HCT116 (cell line): Measurements from ENCODE around the gene CINP. TPM values are rescaled to one million over a fixed set of nuclear protein-coding genes. Genes with fewer than 3 reads are reported as not detected.
A peak's percentile ranks its signal among the peaks of the same experiment; 100 is the strongest.

Source experiments
- ATAC-seq: fragments of 200-7000 bp; cut with Tn5 transposase; 2 replicates; pipeline ENCODE4 v1.9.1; 2020; ENCODE audit warnings: mild to moderate bottlenecking, moderate library complexity
- BruUV-seq: library from RNA; stranded (reverse); fragments of 400-500 nt; replicated peaks from 2 replicates; lab custom pipeline; 2021; lab: Mats Ljungman, UMichigan
- CTCF ChIA-PET: fragments of 300-600 bp; sonication (Branson Sonifier 250); formaldehyde crosslinking; loops from one replicate; lab custom pipeline; 2021; ENCODE audit warnings: antibody characterized with exemption; lab: Charles Lee
- POLR2A ChIA-PET: fragments of 300-600, 350-600 bp; sonication (Branson Sonifier 250); formaldehyde crosslinking; loops from one replicate; lab custom pipeline; 2021; ENCODE audit warnings: antibody characterized with exemption; lab: Charles Lee
- RAD21 ChIA-PET, 2 experiments: fragments of 300-600 bp; sonication (Branson Sonifier 250); formaldehyde crosslinking; loops; one replicate each; lab custom pipeline; 2023; ENCODE audit warnings: low total read pairs in 2 of 2; ENCODE audit not compliant: uncharacterized antibody in 2 of 2, unreplicated experiment in 2 of 2, low non-redundant PET in 1 of 2; lab: Charles Lee
- DNase-seq: peaks from one replicate; pipeline ENCODE4 v3.0.0-alpha.2; 2010; ENCODE audit warnings: low read depth, low spot score
- H2AFZ ChIP-seq: fragments of 200-600 bp; shearing (Covaris generic), sonication (generic); 2 replicates; pipeline ENCODE4 v1.6.1; 2017; ENCODE audit warnings: low read depth, mixed run types, mixed read lengths, antibody characterized with exemption, low read length; ENCODE audit not compliant: poor library complexity, severe bottlenecking
- H3K27ac ChIP-seq: 2 replicates; pipeline ENCODE4 v1.5.1; 2012; ENCODE audit warnings: low read depth, low read length
- H3K27me3 ChIP-seq: fragments of 200-600 bp; sonication (generic); 2 replicates; pipeline ENCODE4 v1.6.1; 2016; ENCODE audit warnings: mixed run types, low read length, mixed read lengths; ENCODE audit not compliant: insufficient read depth
- H3K36me3 ChIP-seq, 2 experiments: fragments of 200-500 bp in 1 of 2; fragments of 200-600 bp in 1 of 2; sonication (Bioruptor generic) in 1 of 2; sonication (generic) in 1 of 2; 2 replicates each; pipeline versions ENCODE4 v1.5.1 to v1.6.1; 2014 to 2016; ENCODE audit warnings: low read length in 2 of 2, inconsistent platforms in 1 of 2, mixed read lengths in 1 of 2, mixed run types in 1 of 2; ENCODE audit not compliant: insufficient read depth in 2 of 2, control insufficient read depth in 1 of 2
- H3K4me1 ChIP-seq, 2 experiments: fragments of 200-600 bp in 1 of 2; sonication (generic) in 1 of 2; 2 replicates each; pipeline versions ENCODE4 v1.5.1 to v1.6.1; 2012 to 2017; ENCODE audit warnings: low read length in 2 of 2, inconsistent platforms in 1 of 2, mild to moderate bottlenecking in 1 of 2, mixed read lengths in 1 of 2, mixed run types in 1 of 2, moderate library complexity in 1 of 2; ENCODE audit not compliant: insufficient read depth in 2 of 2, control insufficient read depth in 1 of 2
- H3K4me2 ChIP-seq: fragments of 200-600 bp; sonication (generic); 2 replicates; pipeline ENCODE4 v1.6.1; 2017; ENCODE audit warnings: mixed run types, low read length, mixed read lengths
- H3K4me3 ChIP-seq, 2 experiments: fragments of 200-600 bp in 1 of 2; sonication (generic) in 1 of 2; replicated peaks in 1 of 2; 2 replicates each; pipeline ENCODE4 v1.5.1; 2011 to 2016; ENCODE audit warnings: low read length in 2 of 2, control low read depth in 1 of 2, low read depth in 1 of 2, mild to moderate bottlenecking in 1 of 2, mixed read lengths in 1 of 2, mixed run types in 1 of 2
- H3K79me2 ChIP-seq: fragments of 200-600 bp; sonication (generic); 2 replicates; pipeline ENCODE4 v1.6.1; 2017; ENCODE audit warnings: mild to moderate bottlenecking, mixed run types, low read length, moderate library complexity, mixed read lengths; ENCODE audit not compliant: insufficient read depth
- H3K9ac ChIP-seq: fragments of 200-600 bp; sonication (generic); 2 replicates; pipeline ENCODE4 v1.6.1; 2016; ENCODE audit warnings: low read length, mixed read lengths
- H3K9me2 ChIP-seq: fragments of 200-600 bp; sonication (generic), shearing (Covaris generic); 2 replicates; pipeline ENCODE4 v1.6.1; 2017; ENCODE audit warnings: mixed run types, mild to moderate bottlenecking, moderate library complexity; ENCODE audit not compliant: insufficient read depth
- H3K9me3 ChIP-seq, 2 experiments: fragments of 200-500 bp in 1 of 2; fragments of 200-600 bp in 1 of 2; sonication (Bioruptor generic) in 1 of 2; sonication (generic) in 1 of 2; 2 replicates each; pipeline ENCODE4 v1.6.1; 2014 to 2017; ENCODE audit warnings: low read length in 2 of 2, mixed read lengths in 2 of 2, inconsistent platforms in 1 of 2, low read depth in 1 of 2, mild to moderate bottlenecking in 1 of 2, mixed run types in 1 of 2, moderate library complexity in 1 of 2; ENCODE audit not compliant: control insufficient read depth in 1 of 2, insufficient read depth in 1 of 2
- H4K20me1 ChIP-seq: fragments of 200-600 bp; sonication (generic), shearing (Covaris generic); 2 replicates; pipeline ENCODE4 v1.6.1; 2017; ENCODE audit warnings: mixed run types, mild to moderate bottlenecking, moderate library complexity; ENCODE audit not compliant: insufficient read depth
- CEBPB ChIP-seq: IDR thresholded peaks from 2 replicates; pipeline ENCODE4 v1.6.1; 2012; ENCODE audit warnings: low read depth
- TCF7L2 ChIP-seq: IDR thresholded peaks from 2 replicates; pipeline ENCODE4 v1.7.0; 2011; ENCODE audit warnings: borderline replicate concordance, inconsistent platforms; ENCODE audit not compliant: insufficient read depth, insufficient read length; ENCODE audit errors: extremely low read depth
- ZFX ChIP-seq: fragments of 450-650 bp; IDR thresholded peaks from 2 replicates; pipeline ENCODE4 v1.6.1; 2017
- intact Hi-C: fragments of 100-400 bp; cut with micrococcal nuclease; formaldehyde crosslinking; loops from 2 replicates; pipeline ENCODE4 v1.10.0; 2022
- total RNA-seq: library from RNA; stranded (reverse); gene quantifications from one replicate; pipeline ENCODE4 v1.2.1, GENCODE V29; 2021; ENCODE audit not compliant: unreplicated experiment
- TF ChIP-seq, protein P1 (sequence below): IDR thresholded peaks from 2 replicates; pipeline ENCODE4 v1.6.1; 2012

CINP gene
- total RNA-seq, 1 experiment from 2014 or later: 49.1 TPM

DNA sequence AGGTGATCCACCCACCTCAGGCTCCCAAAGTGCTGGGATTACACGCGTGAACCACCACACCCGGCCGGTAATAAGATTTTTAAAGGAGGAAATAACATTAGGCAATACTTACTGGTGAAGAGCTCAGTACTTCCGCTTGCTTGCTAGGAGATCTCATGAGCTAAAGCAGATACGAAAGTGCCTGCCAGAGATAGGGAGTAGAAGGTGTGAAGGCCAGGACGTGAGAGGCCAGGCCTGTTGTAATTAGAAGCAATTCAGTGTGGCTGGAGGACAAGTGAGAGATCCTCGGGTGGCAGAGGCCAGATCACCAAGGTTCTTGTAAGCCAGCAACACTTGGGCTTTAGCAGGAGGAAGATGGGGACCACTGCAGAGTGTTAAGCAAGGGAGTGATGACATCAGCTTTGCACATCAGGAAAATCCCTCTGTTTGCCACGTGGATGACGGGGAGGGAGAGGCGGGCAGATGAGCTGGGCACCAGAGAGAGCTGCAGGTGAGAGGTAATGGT lies 7.7 kb upstream of the CINP start:
- ChIA-PET RAD21 (no interaction called here), CTCF (no interaction called here), POLR2A (no interaction called here)
- DNase-seq (no peak), ATAC-seq (no peak)
- H3K4me1 ChIP-seq: no peaks in the 10 kb centered on the region
- H3K9me2 ChIP-seq: no peaks in the 10 kb centered on the region
- intact Hi-C loops: no loop called here
- no peak overlapping the region for H2AFZ ChIP-seq
- H3K9me3 ChIP-seq: no peaks in the 10 kb centered on the region
- TF ChIP-seq, protein P1, sequence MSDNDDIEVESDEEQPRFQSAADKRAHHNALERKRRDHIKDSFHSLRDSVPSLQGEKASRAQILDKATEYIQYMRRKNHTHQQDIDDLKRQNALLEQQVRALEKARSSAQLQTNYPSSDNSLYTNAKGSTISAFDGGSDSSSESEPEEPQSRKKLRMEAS: no peak
- no peak for TF ChIP-seq TCF7L2
- H3K9ac ChIP-seq: no peak overlapping the region
- no peaks in the 10 kb centered on the region for H3K36me3 ChIP-seq
- no peak overlapping the region for H3K4me3 ChIP-seq
- no TSS peak for BruUV-seq
- H4K20me1 ChIP-seq: no peaks in the 10 kb centered on the region
- no peaks in the 10 kb centered on the region for H3K27me3 ChIP-seq
- H3K79me2 ChIP-seq: peaks cover 20% of the 10 kb centered on the region; the same call in 1 of the 2 replicates
- no peak overlapping the region for H3K27ac ChIP-seq
- no peak overlapping the region for H3K4me2 ChIP-seq

- Histone ChIP-seq H3K36me3 (peaks cover 3 to 5% of the 10 kb centered on the region in 2 experiments; a peak in 3 of 4 replicates), H3K9ac (peak overlapping the region; percentile 76), H3K4me1 (peaks cover 11 to 15% of the 10 kb centered on the region in 2 experiments; a peak in 3 of 4 replicates), H3K79me2 (peaks cover 36% of the 10 kb centered on the region), H3K27me3 (no peaks in the 10 kb centered on the region), H4K20me1 (no peaks in the 10 kb centered on the region), H3K4me3 (peak overlapping the region; percentile 68 to 73), H3K9me3 (no peaks in the 10 kb centered on the region), H3K9me2 (no peaks in the 10 kb centered on the region), H3K4me2 (peak overlapping the region; percentile 95), H3K27ac (peak overlapping the region; percentile 61), H2AFZ (no peak overlapping the region)
- BruUV-seq: no TSS peak
- intact Hi-C loops: no loop called here
- POLR2A ChIA-PET: no interaction called here
- DNase-seq: no peak
- CTCF ChIA-PET: no interaction called here
- TF ChIP-seq ZFX (peak; percentile 59; the same call in 1 of the 2 replicates), CEBPB (no peak)
- RAD21 ChIA-PET: no interaction called here
- ATAC-seq: peak; percentile 46
These were observed 673 bp upstream of the CINP start for GRCh38 chr14:102363182-102363943.
